ENCODE results near the gene ANKRD13A. TPM values are rescaled to one million over a fixed set of nuclear protein-coding genes. Genes with fewer than 3 reads are reported as not detected.

ANKRD13A gene
- total and polyA plus RNA-seq, 2 of the 13 experiments (the other 11 are each of a cell fraction or from before 2014, with no cell fraction given) = 34.1 to 41.6 TPM

GRCh38 chr12:110048242-110049027 lies 49.2 kb downstream of the ANKRD13A start, which contains the start of gene C12orf76 (continued):
- TF ChIP-seq, protein P1, sequence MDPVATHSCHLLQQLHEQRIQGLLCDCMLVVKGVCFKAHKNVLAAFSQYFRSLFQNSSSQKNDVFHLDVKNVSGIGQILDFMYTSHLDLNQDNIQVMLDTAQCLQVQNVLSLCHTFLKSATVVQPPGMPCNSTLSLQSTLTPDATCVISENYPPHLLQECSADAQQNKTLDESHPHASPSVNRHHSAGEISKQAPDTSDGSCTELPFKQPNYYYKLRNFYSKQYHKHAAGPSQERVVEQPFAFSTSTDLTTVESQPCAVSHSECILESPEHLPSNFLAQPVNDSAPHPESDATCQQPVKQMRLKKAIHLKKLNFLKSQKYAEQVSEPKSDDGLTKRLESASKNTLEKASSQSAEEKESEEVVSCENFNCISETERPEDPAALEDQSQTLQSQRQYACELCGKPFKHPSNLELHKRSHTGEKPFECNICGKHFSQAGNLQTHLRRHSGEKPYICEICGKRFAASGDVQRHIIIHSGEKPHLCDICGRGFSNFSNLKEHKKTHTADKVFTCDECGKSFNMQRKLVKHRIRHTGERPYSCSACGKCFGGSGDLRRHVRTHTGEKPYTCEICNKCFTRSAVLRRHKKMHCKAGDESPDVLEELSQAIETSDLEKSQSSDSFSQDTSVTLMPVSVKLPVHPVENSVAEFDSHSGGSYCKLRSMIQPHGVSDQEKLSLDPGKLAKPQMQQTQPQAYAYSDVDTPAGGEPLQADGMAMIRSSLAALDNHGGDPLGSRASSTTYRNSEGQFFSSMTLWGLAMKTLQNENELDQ (CRISPR knock-in tag; IDR thresholded peaks at IDR 0.05; ENCODE audit: borderline replicate concordance) = no peak
- TF ChIP-seq ZNF766 (CRISPR knock-in tag; IDR thresholded peaks at IDR 0.05; ENCODE audit: borderline replicate concordance) (peak; percentile 40; the same call in 1 of the 2 replicates), MXI1 (IDR thresholded peaks at IDR 0.05; ENCODE audit: borderline replicate concordance, low read depth, low read length) (peak; percentile 96; the same call in 2 of the 3 replicates), LCORL (IDR thresholded peaks at IDR 0.05) (no peak), LCORL (CRISPR knock-in tag; IDR thresholded peaks at IDR 0.05) (peak; percentile 83), ZNF7 (CRISPR knock-in tag; IDR thresholded peaks at IDR 0.05) (peak; percentile 24; the same call in 1 of the 2 replicates), ZNF34 (CRISPR knock-in tag; IDR thresholded peaks at IDR 0.05; ENCODE audit: borderline replicate concordance) (no peak), DPF2 (CRISPR knock-in tag; IDR thresholded peaks at IDR 0.05; ENCODE audit: borderline replicate concordance, low read depth) (no peak), ZNF354B (CRISPR knock-in tag; IDR thresholded peaks at IDR 0.05) (0 out of 2 replicates have a peak, but pooled peaks have one; percentile 68), ZNF660 (CRISPR knock-in tag; IDR thresholded peaks at IDR 0.05; ENCODE audit: borderline replicate concordance, low read depth) (no peak), KLF6 (CRISPR knock-in tag; IDR thresholded peaks at IDR 0.05) (peak; percentile 72; the same call in 1 of the 2 replicates), TBX3 (IDR thresholded peaks at IDR 0.05; ENCODE audit: borderline replicate concordance) (no peak), TOPORS (CRISPR knock-in tag; IDR thresholded peaks at IDR 0.05) (peak; percentile 42; the same call in 1 of the 2 replicates), MNT (IDR thresholded peaks at IDR 0.05) (peak; percentile 46; the same call in 1 of the 2 replicates), CREBL2 (CRISPR knock-in tag; IDR thresholded peaks at IDR 0.05; ENCODE audit: borderline replicate concordance) (no peak), SMAD3 (CRISPR knock-in tag; IDR thresholded peaks at IDR 0.05) (peak; percentile 87; the same call in 1 of the 2 replicates), SALL1 (CRISPR knock-in tag; IDR thresholded peaks at IDR 0.05) (peak; percentile 94), ELF3 (CRISPR knock-in tag; IDR thresholded peaks at IDR 0.05) (peak; percentile 94)
- TF ChIP-seq, protein P2, sequence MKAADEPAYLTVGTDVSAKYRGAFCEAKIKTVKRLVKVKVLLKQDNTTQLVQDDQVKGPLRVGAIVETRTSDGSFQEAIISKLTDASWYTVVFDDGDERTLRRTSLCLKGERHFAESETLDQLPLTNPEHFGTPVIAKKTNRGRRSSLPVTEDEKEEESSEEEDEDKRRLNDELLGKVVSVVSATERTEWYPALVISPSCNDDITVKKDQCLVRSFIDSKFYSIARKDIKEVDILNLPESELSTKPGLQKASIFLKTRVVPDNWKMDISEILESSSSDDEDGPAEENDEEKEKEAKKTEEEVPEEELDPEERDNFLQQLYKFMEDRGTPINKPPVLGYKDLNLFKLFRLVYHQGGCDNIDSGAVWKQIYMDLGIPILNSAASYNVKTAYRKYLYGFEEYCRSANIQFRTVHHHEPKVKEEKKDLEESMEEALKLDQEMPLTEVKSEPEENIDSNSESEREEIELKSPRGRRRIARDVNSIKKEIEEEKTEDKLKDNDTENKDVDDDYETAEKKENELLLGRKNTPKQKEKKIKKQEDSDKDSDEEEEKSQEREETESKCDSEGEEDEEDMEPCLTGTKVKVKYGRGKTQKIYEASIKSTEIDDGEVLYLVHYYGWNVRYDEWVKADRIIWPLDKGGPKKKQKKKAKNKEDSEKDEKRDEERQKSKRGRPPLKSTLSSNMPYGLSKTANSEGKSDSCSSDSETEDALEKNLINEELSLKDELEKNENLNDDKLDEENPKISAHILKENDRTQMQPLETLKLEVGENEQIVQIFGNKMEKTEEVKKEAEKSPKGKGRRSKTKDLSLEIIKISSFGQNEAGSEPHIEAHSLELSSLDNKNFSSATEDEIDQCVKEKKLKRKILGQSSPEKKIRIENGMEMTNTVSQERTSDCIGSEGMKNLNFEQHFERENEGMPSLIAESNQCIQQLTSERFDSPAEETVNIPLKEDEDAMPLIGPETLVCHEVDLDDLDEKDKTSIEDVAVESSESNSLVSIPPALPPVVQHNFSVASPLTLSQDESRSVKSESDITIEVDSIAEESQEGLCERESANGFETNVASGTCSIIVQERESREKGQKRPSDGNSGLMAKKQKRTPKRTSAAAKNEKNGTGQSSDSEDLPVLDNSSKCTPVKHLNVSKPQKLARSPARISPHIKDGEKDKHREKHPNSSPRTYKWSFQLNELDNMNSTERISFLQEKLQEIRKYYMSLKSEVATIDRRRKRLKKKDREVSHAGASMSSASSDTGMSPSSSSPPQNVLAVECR (CRISPR knock-in tag; IDR thresholded peaks at IDR 0.05; ENCODE audit: borderline replicate concordance) = peak; percentile 98
- TF ChIP-seq, protein P3, sequence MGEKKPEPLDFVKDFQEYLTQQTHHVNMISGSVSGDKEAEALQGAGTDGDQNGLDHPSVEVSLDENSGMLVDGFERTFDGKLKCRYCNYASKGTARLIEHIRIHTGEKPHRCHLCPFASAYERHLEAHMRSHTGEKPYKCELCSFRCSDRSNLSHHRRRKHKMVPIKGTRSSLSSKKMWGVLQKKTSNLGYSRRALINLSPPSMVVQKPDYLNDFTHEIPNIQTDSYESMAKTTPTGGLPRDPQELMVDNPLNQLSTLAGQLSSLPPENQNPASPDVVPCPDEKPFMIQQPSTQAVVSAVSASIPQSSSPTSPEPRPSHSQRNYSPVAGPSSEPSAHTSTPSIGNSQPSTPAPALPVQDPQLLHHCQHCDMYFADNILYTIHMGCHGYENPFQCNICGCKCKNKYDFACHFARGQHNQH (CRISPR knock-in tag; IDR thresholded peaks at IDR 0.05) = peak; percentile 89; the same call in 1 of the 2 replicates

All from HepG2 (cell line).